Spleen (tissue), 7 donors: Measurements from ENCODE around the gene GARIN3.

Experiments
- CTCF ChIP-seq, 11 experiments: fragments of 200-600 bp in 7 of 11; fragments of 450-650 bp in 4 of 11; sonication (generic) in 4 of 11; IDR thresholded peaks in 8 of 11; conservative IDR thresholded peaks in 3 of 11; 1 replicate in 7 of 11; 2 replicates in 4 of 11; pipeline versions ENCODE4 v1.4.0 to v1.8.0; 2016 to 2021; ENCODE audit warnings: antibody characterized with exemption in 11 of 11, inconsistent platforms in 4 of 11, mild to moderate bottlenecking in 1 of 11
- POLR2A ChIP-seq, 3 donors: fragments of 450-650 bp; IDR thresholded peaks; one replicate each; pipeline ENCODE4 v1.5.1; 2017; ENCODE audit warnings: antibody characterized with exemption in 3 of 3, mild to moderate bottlenecking in 1 of 3
- POLR2AphosphoS5 ChIP-seq, 3 donors: sonication (generic); formaldehyde crosslinking; IDR thresholded peaks; one replicate each; pipeline ENCODE4 v1.5.1; 2017; ENCODE audit warnings: antibody characterized with exemption in 3 of 3
- donor health status: DM: no; HTN: no; CAD: no; lungs with moderate emphysema.
- donor health status: DM: no; HTN: no; CAD: no.
- donor health status: DM: no; HTN: no; CAD: no.

GRCh38 chr5:157168286-157168685 lies 2.2 kb upstream of the GARIN3 start:
- TF ChIP-seq POLR2A (IDR thresholded peaks at IDR 0.05) (no peak), CTCF (IDR thresholded peaks at IDR 0.05 in 8 of 11, conservative IDR thresholded peaks at IDR 0.05 in 3 of 11) (no peak), POLR2AphosphoS5 (IDR thresholded peaks at IDR 0.05) (no peak)
